Measurements from ENCODE around the gene DNAJC27.

GRCh38 chr2:24972315-24972961 lies 683 bp upstream of the DNAJC27 start:
- TF ChIP-seq CTCF (IDR thresholded peaks at IDR 0.05), result no peak
- TF ChIP-seq EP300 (IDR thresholded peaks at IDR 0.05), result no peak

Measured in upper lobe of left lung (tissue), 4 donors.